Activated naive CD8-positive, alpha-beta T cell treated with anti-CD3 and anti-CD28 coated beads, Interleukin-2, amount 50 U/mL, for 16 hours (primary cell): ENCODE measurements around the gene ARID2.

ENCODE experiments used
- DNase-seq: peaks from one replicate; pipeline ENCODE4 v3.0.0-alpha.2; 2020; ENCODE audit warnings: low read depth, low spot score

ARID2 gene

GRCh38 chr12:45760333-45760732 lies 30.8 kb downstream of the ARID2 start:
- no peak for DNase-seq

GRCh38 chr12:45762185-45763110 lies 32.9 kb downstream of the ARID2 start:
- no peak for DNase-seq

GRCh38 chr12:45763381-45763780 lies 33.9 kb downstream of the ARID2 start:
- DNase-seq, result no peak

GRCh38 chr12:45768194-45768593 lies 38.7 kb downstream of the ARID2 start:
- no peak for DNase-seq

- DNase-seq, result no peak
These were observed 44.2 kb downstream of the ARID2 start for GRCh38 chr12:45773747-45774146.

- DNase-seq, result no peak
These were observed 45.1 kb downstream of the ARID2 start for GRCh38 chr12:45774508-45775162.

- DNase-seq, result no peak
These were observed 46.0 kb downstream of the ARID2 start for GRCh38 chr12:45775465-45775864.

GRCh38 chr12:45775964-45776363 lies 46.5 kb downstream of the ARID2 start:
- DNase-seq, result no peak

GRCh38 chr12:45779936-45780335 lies 50.4 kb downstream of the ARID2 start:
- no peak for DNase-seq

- DNase-seq, result no peak
These were observed 51.6 kb downstream of the ARID2 start for GRCh38 chr12:45781080-45781479.

GRCh38 chr12:45785315-45785714 lies 55.8 kb downstream of the ARID2 start:
- DNase-seq, result no peak

- DNase-seq, result no peak
These were observed 59.5 kb downstream of the ARID2 start for GRCh38 chr12:45789025-45789424.

- no peak for DNase-seq
These were observed 64.9 kb downstream of the ARID2 start for GRCh38 chr12:45794422-45794821.

- no peak for DNase-seq
These were observed 72.1 kb downstream of the ARID2 start for GRCh38 chr12:45801625-45802024.

GRCh38 chr12:45803111-45803510 lies 73.6 kb downstream of the ARID2 start:
- no peak for DNase-seq

- DNase-seq, result no peak
These were observed 87.1 kb downstream of the ARID2 start for GRCh38 chr12:45816652-45817051.

GRCh38 chr12:45827974-45828373 lies 98.5 kb downstream of the ARID2 start:
- no peak for DNase-seq

- DNase-seq, result no peak
These were observed 98.9 kb downstream of the ARID2 start for GRCh38 chr12:45828402-45828801.

- DNase-seq, result no peak
These were observed 102.1 kb downstream of the ARID2 start for GRCh38 chr12:45831590-45831989.

GRCh38 chr12:45833401-45833800 lies 103.9 kb downstream of the ARID2 start:
- DNase-seq, result no peak

- DNase-seq, result no peak
These were observed 105.3 kb downstream of the ARID2 start for GRCh38 chr12:45834809-45835208.

GRCh38 chr12:45839917-45840316 lies 110.4 kb downstream of the ARID2 start:
- no peak for DNase-seq

GRCh38 chr12:45849289-45849688 lies 119.8 kb downstream of the ARID2 start:
- no peak for DNase-seq
